Stimulated activated CD4-positive, alpha-beta T cell treated with anti-CD3 and anti-CD28 coated beads, Interleukin-4, amount 100 ng/mL, for 48 hours (primary cell): ENCODE measurements around the gene FAM174B.

ENCODE experiments used
- DNase-seq, 2 donors: peaks; one replicate each; pipeline ENCODE4 v3.0.0-alpha.2; 2020; ENCODE audit warnings: low read depth in 2 of 2

FAM174B gene

DNA sequence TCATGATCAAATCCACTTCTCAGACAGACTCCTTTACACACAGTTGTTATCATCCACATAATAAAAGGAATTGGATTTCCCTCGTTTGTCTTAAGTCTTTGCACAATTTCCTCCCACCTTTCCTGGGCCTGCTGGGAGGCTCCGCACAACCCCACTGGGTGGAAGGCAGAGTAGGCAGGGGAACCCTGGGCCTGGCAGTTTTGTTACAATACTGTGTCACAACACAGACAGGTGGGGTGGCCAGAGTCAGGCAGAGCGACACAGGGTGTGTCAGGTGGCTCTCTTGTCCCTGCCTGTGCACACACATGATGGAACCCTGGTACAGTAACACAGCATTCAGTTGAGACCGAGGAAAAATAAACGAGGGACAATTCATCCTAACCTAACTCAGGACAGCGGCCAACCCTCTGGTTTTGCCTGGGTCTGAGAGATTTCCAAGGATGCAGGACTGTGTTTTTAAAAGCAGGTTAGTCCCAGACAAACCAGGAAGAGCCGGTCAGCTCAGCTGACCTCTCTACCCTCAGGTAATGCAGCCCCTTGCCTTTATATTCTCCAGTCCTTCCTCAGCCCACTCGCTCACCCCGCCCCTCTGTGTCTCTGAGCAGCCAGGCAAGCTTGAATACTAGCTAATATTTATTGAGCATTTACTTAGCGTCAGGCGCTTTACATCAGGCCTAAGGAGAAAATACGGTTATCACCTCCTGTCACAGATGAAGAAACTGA is 8.8 kb upstream of the FAM174B start:
- no peak for DNase-seq

DNA sequence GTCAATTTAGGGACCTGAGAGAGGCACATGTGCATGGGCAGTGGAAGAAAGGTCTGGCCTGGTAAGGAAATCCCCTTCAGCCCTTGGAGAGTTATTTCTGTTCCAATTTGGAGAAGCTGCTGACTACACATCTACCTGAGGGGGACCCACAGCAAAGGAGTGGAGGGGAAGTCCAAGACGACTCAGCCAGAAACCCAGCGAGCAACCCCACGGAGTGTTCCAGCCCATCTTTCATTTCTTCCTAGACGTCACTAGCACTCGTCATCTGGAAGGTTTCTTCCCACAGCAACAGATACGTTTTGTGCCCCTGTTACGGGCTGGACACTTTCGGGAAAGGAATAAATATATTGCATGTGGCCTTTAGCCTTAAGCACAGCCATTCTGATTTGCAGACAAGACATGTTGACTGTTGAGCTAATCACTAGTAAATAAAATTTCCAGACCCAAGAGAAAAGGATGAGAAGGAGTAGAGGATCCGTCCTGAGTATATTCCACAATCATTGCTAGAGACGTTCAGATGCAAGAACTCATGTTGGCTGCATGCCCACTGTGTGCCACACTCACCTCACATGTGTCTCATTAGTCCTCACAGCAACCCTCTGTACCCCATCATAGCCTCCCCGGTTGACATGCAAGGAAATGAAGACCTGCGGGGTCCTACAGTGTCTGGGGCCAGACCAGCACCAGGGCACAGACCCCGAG is 7.8 kb upstream of the FAM174B start:
- peak in 1 of 2 donors; percentile 34 for DNase-seq

DNA sequence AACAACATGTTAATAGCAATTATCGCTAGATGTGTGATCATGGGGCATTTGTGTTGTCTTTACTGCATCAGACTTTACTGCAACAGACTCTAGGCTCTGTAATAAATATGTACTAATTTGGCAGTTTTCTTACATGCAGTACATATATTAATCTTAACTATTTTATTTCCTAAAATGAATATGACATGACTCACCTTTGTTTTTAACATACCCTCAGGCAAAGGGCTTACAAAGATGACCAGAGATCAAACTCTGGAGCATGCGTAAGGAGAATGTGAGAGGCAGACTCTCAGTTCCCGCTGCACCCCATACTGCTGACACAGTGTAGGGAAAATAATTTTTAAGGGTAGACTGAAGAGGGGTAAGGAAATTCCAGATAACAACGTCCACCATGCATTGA is 7.2 kb upstream of the FAM174B start:
- DNase-seq, result no peak

DNA sequence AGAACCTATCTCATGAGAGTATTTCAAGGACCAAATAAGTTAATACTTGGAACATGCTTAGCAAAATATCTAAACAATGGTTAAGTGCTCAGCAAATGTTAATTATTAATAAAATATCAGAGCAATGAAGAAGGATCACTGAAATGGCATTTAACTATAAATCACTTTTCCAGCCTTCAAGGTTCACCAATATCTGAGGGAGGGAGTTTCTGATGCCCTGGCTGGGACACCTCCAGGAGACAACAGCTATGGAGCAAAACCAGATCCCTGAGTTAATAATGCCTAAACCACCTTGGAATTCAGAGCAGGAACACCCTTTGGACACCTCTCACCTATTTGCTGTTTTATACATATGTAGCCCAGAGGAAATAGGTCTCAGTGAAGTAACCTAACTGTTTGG is 6.4 kb upstream of the FAM174B start:
- no peak for DNase-seq

DNA sequence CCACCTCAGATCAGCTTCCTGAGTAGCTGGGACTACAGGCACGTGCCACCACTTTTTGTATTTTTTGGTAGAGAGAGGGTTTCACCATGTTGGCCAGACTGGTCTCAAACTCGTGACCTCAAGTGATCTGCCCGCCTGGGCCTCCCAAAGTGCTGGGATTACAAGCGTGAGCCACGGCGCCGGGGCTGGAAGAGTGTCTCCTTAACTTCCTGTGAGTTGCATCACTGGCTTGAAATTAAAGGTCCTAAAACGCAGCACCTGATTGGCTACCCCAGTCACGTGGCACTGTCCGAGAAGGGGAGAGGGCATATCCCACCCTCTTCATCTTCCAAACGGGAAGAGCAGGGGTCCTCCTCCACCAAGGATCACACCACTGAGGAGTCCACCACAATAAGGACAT is 5.5 kb upstream of the FAM174B start:
- no peak for DNase-seq

DNA sequence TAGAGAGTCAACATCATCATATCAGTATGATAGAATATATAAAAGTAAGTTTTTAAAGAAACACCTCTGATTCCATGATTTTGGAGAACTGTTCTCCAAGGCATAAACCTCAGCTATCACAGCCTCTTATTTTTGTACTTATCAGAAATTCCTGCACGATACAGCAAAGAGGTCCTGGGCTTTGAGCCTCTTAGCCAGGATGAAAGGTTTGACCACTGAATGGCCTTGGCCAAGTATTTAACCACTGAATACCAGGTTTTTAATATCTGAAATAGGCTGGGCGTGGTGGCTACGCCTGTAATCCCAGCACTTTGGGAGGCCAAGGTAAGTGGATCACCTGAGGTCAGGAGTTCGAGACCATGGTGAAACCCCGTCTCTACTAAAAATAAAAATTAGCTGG is 1.9 kb upstream of the FAM174B start:
- no peak for DNase-seq

DNA sequence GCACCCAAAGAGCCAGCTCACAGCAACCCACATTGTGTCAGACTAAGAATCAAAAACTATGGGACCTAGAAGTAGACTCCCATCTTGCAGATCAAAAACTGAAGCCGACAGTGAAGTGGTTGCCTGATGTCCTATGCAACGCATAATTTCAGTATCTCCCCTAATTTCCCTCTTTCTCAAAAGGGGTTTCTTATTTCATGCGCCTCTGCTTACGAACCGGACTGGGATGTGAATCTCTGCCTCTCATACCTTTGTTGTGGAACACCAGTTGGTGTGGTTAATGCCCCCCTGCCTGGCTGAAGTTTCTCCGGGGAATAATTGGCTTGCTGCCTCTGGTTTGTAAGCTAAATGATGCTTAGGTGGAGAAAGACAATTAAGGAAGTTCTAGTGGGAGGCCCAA is 514 bp upstream of the FAM174B start:
- no peak for DNase-seq

DNA sequence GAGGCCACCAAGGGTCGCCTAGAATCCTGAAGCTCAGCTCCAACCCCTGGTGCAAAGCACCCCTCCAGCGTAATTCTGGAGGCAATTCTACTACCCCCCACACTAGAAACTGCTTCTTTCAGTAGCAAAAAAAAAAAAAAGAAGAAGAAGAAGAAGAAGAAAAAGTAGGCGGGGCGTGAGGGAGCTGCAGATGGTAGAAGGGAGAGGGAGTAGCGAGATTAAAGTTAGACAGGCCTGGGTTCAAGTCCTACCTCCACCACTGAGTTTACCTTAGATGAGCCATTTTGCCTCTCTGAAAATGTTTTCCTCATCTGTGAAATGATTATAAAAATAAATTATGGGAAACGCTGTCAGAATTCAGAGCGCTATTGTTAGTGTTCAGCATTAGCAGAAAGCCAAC is 913 bp downstream of the FAM174B start:
- no peak for DNase-seq

DNA sequence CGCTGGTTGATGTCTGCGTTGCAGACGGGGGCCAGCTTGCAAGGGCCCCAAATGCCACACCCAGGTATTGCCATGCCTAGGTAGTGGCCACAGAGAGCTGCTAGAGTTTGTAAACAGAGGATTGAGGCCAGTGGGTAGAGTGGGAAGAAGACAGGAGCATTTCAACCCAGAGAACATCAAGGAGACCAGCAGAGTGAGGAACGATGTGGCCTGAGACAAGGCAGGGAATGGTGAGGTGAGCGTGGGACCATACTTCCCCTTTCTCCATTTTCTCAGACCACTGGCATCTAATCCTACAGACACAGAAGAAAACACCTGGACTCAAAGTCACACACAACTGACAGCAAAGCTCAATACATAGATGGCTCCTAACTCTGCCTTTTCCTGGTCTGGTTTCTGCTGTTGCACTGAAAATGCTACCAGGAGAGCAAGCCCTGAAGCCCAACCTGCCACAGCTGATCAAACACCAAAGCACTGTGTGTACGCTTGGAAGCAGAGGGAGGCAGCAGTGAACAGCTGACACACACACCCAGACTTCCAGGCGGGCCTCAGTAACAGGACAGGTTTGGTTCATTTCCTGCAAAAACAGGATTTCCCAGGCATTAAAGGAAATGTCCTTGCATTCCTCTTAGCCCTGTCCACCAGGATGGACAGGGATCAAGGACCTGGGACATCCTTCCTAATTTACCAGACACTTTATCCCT is 1.6 kb downstream of the FAM174B start:
- DNase-seq, result no peak

DNA sequence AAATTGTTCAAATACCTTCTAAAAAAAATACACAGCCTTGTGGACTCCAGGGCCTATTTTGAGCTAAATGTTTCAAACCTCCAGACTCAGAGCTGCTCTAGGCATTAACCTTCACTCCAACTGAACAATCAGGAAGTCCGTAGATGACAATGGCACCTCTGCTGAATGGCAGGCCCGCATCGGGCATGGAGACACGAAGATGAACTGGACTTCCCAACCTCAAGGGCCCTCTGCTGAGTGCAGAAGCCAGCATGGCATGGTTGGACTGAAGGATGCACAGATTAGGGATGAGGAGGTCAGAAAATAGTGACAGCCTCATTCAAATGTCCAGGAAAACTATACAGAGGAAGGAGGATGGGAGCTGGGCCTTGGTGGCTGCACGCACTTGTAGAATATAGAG is 2.2 kb downstream of the FAM174B start:
- no peak for DNase-seq

DNA sequence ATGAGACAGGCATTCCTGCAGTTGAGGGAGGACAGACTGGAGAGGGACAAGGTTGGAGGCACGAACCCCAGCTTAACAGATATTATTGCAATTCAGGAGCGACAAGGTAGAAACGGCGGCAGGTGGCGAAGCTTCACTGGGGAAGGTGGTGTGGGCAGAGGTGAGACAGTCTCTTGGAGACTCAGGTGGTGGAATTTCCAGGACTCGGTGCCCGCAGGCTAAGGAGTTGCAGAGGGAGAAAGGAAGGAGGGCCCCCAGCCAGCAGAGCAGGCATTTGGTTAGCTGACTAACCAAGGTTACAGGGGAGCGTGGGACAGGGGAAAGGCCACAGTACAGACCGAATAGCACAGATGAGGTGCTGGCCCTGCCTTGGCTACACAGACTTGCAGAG is 3.0 kb downstream of the FAM174B start:
- DNase-seq, result no peak

DNA sequence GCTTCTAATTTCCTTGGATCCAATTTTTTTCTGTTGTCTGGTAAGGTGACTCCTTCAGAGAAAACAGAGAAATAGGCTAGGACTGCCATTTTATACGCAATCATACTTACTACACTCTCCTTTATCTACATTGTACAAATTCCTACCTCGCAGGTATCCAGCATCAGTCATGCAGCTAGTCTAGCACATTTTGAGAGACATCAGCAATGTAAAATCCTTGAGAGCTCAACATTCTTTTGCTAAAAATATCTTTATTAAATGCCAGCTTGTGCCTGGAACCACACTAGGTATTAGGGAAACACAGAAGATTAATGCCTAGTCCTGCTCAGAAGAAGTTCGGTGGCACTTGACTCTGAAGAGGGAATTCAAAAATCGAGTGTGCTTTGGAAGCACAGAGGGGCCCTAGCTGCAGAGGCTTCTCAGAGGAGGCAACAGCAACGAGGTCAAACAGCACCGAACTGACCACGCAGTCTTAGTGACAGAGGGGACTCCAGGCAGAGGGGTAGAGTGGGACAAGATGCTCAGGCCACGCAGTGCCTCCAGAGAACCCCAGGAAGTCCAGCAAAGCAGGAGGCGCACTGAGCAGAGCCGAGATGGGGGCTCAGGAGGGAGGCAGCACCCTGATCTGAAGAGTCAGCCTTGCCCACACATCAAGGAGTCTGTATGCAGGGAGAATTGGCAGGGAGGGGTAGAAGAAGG is 3.5 kb downstream of the FAM174B start:
- DNase-seq, result no peak

DNA sequence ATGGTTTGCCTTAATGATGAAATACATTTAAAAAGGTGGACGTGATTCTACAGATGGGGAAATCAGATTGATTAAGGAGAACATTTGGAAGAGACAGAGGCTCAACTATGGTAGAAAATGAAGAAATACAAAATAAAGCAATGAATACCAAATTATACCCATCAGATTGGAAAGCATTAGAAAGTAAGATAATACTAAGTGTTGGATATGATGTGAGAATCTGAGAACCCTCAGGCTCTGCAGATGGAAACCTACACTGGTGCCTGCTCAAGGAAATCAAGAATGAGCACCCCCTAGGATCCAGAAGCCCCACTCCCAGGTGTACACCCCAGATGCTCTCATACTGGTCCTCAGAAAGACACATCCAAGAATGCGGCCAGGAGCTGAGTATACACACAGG is 4.6 kb downstream of the FAM174B start:
- DNase-seq, result no peak

DNA sequence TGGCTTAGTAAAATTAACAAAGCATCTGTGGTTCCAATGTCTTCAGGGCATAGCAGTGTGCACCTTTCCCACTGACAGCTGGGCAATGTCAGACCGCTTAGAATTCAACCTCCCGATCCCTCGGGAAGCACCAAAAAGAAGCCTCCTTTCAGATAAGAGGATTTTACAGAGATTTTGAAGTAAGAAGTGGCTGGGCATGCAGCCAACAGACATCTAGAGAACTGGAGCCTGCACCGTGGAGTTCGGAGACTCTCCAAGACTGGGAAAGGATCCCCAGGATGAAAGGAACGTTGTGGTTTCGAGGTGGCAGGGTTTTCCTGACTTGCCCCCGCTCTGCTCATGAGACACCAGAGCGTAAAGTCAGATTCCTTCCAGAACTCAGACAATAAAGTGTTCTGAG is 5.3 kb downstream of the FAM174B start:
- DNase-seq, result no peak

DNA sequence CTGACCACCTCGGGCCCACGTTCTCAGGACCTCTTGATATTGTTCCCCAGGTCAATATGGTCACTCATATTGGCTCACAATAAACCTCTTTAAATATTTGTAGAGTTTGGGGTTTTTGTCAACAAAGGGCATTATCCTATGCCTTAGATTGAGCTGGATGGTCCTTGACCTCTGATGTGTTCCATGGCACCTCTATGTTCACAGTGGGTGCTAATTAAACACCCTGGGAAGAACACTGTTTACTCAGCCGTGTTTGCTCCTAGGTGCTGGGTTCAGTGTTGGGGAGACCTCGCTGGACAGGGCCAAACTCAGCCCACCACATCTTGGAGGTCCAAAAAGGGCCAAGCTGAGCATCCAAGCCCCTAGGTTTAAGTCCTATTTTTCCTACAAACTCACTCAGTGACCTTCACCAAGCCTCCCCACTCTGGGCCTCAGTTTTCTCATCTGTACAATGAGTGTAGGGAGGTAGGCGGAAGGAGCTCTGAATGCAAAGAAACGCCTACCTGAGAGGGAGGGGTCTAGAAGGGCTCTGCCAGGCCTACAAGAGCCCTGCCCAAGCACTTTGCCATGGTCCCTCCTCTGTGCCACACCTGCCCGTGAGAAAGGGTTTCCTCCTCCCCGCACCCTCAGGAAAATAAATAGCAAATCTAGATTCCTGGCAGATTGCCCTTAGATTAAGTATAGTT is 7.2 kb downstream of the FAM174B start:
- DNase-seq, result no peak

DNA sequence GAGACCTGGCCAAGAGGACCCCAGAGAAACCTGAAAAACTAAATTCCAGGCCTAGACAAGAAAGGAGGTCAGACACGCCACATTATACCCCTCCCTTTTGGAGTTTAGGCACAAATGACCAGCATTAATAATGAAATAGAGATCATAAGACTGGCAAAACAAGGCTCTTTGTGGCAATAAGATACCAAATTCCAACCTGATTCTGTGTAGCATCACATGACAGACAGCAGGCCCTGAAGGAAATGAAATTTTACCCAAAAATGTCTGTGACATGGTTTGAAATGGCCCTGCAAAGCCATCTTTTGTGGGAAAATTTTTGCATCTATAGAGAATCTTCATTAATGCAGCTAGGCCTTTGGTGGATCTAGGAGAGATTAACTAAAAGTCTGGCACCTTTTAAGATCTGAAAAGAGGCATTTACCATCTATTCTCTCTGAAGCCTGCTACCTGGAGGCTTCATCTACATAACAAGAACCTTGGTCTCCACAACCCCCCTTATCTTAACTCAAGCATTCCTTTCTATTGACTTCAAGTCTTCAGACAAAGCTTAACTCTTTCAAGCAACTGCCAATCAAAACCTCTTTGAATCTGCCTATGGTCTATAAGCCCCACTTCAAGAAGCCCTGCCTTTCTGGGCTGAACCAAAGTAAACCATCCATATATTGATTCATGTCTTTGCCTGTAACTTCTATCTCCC is 8.0 kb downstream of the FAM174B start:
- DNase-seq, result no peak

DNA sequence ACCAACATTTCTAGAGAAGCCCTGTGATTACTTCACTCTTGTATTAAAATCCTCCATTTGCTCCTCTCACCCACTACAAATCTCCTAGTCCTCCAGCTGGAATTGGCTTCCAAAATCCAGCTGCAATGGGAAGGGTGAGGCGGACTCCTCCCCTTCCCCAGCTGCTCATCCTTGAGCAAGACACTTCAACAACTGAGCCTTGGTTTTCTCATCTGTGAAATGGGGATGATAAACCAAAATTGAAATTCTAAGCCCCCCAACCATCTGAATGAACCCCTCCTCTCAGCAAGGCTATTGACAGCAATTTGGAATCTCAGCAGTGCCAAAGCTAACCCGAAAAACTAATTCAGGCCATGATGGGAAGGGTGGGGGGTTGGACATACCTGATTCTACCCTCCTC is 9.4 kb downstream of the FAM174B start:
- no peak for DNase-seq

DNA sequence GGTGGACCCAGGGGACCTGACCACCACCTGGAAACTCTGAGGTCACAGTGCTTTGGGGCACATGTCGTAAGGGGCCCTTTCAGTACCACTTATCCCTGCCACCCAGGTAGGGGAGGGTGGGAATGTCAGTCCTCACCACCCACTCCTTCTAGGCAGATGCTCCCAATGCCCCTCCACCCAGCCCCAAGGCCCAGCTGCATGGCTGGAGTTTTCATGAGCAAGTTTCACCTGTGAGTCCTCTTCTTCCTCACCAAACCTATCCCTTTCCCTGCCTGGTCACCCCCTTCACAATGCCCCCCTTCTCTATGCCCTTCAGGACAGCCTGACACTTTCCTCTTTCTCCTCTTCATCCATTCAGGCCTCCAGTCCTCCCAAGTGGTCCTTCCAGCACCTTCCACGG is 9.8 kb downstream of the FAM174B start:
- DNase-seq, result no peak

DNA sequence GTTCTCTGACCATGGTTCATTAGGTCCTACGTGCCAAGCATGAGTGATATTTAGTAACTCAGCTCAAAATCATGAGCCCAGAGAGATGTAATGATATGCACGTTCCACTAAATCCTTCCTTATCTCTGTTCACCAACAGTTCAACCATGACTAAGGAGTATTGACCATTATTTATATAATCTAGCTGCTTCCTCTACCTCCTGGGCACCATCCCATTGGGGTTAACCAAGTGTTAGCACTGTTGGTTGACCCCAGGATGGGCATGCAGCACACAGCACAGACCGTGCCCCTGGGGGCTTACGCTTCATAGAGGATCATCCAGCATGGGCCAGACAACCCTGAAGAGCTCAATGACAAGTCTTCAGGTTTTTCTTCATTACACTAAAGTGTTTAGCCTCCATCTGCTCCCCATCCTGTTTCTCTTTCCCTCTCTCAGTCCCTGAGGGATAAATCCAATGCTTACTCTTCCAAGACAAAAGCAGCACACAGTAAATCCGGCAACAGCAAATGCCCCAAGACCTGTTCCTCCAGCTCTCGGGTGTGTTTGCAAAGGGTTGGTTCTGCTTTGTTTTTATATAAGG is 10.4 kb downstream of the FAM174B start:
- DNase-seq, result no peak

DNA sequence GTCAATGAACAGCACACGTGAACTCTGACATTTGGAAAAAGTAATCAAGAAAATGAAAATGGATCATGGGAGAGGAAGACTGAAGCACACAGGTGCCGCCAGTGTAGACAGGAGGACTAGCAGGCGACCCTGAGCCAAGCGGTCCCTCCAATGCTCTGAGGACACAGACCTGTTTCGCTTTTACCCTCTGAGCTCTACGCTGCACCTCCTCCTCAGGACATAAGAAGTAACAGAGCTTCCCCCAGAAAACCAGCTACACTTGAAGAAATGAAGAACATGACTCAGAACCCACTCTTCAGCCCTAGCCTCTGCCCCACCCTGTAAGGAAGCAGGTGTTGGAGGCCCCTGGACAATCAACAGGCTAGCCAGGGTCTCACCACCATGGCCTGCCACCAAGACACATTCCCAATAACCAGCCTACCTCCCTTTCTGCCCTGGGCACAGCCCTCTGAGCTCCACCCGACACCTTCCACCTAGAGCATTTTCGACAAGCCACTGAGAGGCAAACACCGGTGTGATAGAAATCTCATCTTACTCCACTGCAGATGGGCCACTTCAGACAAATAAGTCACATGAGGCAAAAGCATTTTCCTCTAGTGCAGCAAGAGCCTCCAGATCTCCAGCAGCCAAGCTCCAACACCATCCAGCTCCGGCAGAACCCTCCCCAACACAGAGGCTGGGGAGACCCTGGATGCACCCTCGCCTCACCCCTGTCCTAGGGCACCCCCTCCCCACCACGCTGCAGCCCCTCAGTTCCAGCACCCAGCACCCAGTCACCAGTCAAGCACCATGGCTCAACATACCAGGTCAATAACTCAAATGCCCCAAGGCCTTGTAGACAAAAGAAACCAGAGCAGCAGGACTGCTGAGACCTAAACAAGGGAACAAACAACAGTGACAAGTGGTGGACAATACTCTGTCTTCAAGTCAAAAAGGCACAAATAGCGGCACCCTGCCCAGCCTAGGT is 11.4 kb downstream of the FAM174B start:
- no peak for DNase-seq
